Mononuclear cell (primary cell): ENCODE results near the gene IP6K3. TPM values are rescaled to one million over a fixed set of nuclear protein-coding genes. Genes with fewer than 3 reads are reported as not detected.

Experiments used
- H3K27me3 ChIP-seq: 2 replicates; pipeline ENCODE4 v1.6.0; 2011; ENCODE audit warnings: low read length, control low read depth; ENCODE audit not compliant: insufficient read depth
- H3K4me1 ChIP-seq: 2 replicates; pipeline ENCODE4 v1.5.1; 2011; ENCODE audit warnings: mild to moderate bottlenecking, low read length, control low read depth; ENCODE audit not compliant: insufficient read depth
- H3K4me3 ChIP-seq: 2 replicates; pipeline ENCODE4 v1.5.1; 2011; ENCODE audit warnings: mild to moderate bottlenecking, low read length, moderate library complexity
- H3K9me3 ChIP-seq: 2 replicates; pipeline ENCODE4 v1.5.1; 2011; ENCODE audit warnings: low read depth, mild to moderate bottlenecking, control low read depth, low read length
- total RNA-seq: library from RNA; depleted of rRNA; stranded (reverse); fragments of >200 nt; gene quantifications from one replicate; pipeline ENCODE4 v1.2.3, GENCODE V29; 2012

The IP6K3 gene
- total RNA-seq, 1 donor: not detected

GRCh38 chr6:33684983-33685382 is 61.7 kb downstream of the IP6K3 start:
- H3K4me1 ChIP-seq: no peaks in the 10 kb centered on the region
- H3K9me3 ChIP-seq: no peaks in the 10 kb centered on the region
- H3K27me3 ChIP-seq: no peaks in the 10 kb centered on the region
- no peak overlapping the region for H3K4me3 ChIP-seq

GRCh38 chr6:33684428-33684896 is 62.2 kb downstream of the IP6K3 start:
- no peaks in the 10 kb centered on the region for H3K27me3 ChIP-seq
- no peaks in the 10 kb centered on the region for H3K9me3 ChIP-seq
- no peak overlapping the region for H3K4me3 ChIP-seq
- H3K4me1 ChIP-seq: no peaks in the 10 kb centered on the region

- Histone ChIP-seq H3K9me3 (no peaks in the 10 kb centered on the region), H3K4me3 (no peak overlapping the region), H3K27me3 (no peaks in the 10 kb centered on the region), H3K4me1 (no peaks in the 10 kb centered on the region)
Measured at GRCh38 chr6:33683576-33684427, 62.9 kb downstream of the IP6K3 start.

- Histone ChIP-seq H3K4me3 (no peak overlapping the region), H3K4me1 (no peaks in the 10 kb centered on the region), H3K27me3 (no peaks in the 10 kb centered on the region), H3K9me3 (no peaks in the 10 kb centered on the region)
Measured at GRCh38 chr6:33683051-33683571, 63.6 kb downstream of the IP6K3 start.

- Histone ChIP-seq H3K9me3 (no peaks in the 10 kb centered on the region), H3K27me3 (no peaks in the 10 kb centered on the region), H3K4me1 (no peaks in the 10 kb centered on the region), H3K4me3 (no peak overlapping the region)
Measured at GRCh38 chr6:33682341-33682740, 64.4 kb downstream of the IP6K3 start.

- Histone ChIP-seq H3K4me1 (no peaks in the 10 kb centered on the region), H3K4me3 (no peak overlapping the region), H3K27me3 (no peaks in the 10 kb centered on the region), H3K9me3 (no peaks in the 10 kb centered on the region)
Measured at GRCh38 chr6:33679761-33680160, 66.9 kb downstream of the IP6K3 start.

- Histone ChIP-seq H3K4me3 (no peak overlapping the region), H3K9me3 (no peaks in the 10 kb centered on the region), H3K27me3 (no peaks in the 10 kb centered on the region), H3K4me1 (no peaks in the 10 kb centered on the region)
Measured at GRCh38 chr6:33678932-33679490, 67.7 kb downstream of the IP6K3 start.

GRCh38 chr6:33678233-33678931 is 68.3 kb downstream of the IP6K3 start:
- no peaks in the 10 kb centered on the region for H3K27me3 ChIP-seq
- H3K9me3 ChIP-seq: no peaks in the 10 kb centered on the region
- no peaks in the 10 kb centered on the region for H3K4me1 ChIP-seq

GRCh38 chr6:33677689-33678088 is 69.0 kb downstream of the IP6K3 start:
- H3K4me3 ChIP-seq: no peak overlapping the region
- no peaks in the 10 kb centered on the region for H3K9me3 ChIP-seq
- H3K27me3 ChIP-seq: no peaks in the 10 kb centered on the region
- no peaks in the 10 kb centered on the region for H3K4me1 ChIP-seq

More at GRCh38 chr6:33678233-33678931, 68.3 kb downstream of the IP6K3 start:
- H3K4me3 ChIP-seq: no peak overlapping the region

- no peaks in the 10 kb centered on the region for H3K9me3 ChIP-seq
- no peak overlapping the region for H3K4me3 ChIP-seq
- no peaks in the 10 kb centered on the region for H3K27me3 ChIP-seq
- H3K4me1 ChIP-seq: no peaks in the 10 kb centered on the region
Measured at GRCh38 chr6:33677143-33677660, 69.5 kb downstream of the IP6K3 start.

GRCh38 chr6:33676416-33677142 is 70.1 kb downstream of the IP6K3 start:
- Histone ChIP-seq H3K4me1 (no peaks in the 10 kb centered on the region), H3K4me3 (no peak overlapping the region), H3K27me3 (no peaks in the 10 kb centered on the region), H3K9me3 (no peaks in the 10 kb centered on the region)

- Histone ChIP-seq H3K27me3 (no peaks in the 10 kb centered on the region), H3K4me3 (no peak overlapping the region), H3K9me3 (no peaks in the 10 kb centered on the region), H3K4me1 (no peaks in the 10 kb centered on the region)
Measured at GRCh38 chr6:33675968-33676367, 70.7 kb downstream of the IP6K3 start.

GRCh38 chr6:33673851-33674250 is 72.9 kb downstream of the IP6K3 start:
- Histone ChIP-seq H3K4me1 (peaks cover under 1% of the 10 kb centered on the region), H3K27me3 (no peaks in the 10 kb centered on the region), H3K4me3 (no peak overlapping the region), H3K9me3 (no peaks in the 10 kb centered on the region)

GRCh38 chr6:33672808-33673207 is 73.9 kb downstream of the IP6K3 start:
- no peaks in the 10 kb centered on the region for H3K27me3 ChIP-seq

More at GRCh38 chr6:33672808-33673207, 73.9 kb downstream of the IP6K3 start:
- Histone ChIP-seq H3K9me3 (no peaks in the 10 kb centered on the region), H3K4me1 (peaks cover 5% of the 10 kb centered on the region), H3K4me3 (no peak overlapping the region)
